ENCODE measurements around the gene AMBN.
"Not testable (repeated sequence)": the region's sequence is repeated elsewhere in the genome, so short reads cannot be mapped to it uniquely, and the experiment has no call there.

Gene AMBN

GRCh38 chr4:70640192-70640591 lies 48.1 kb downstream of the AMBN start:
- no peak overlapping the region for H3K9ac ChIP-seq (ENCODE audit: low read length)
- H3K36me3 ChIP-seq (ENCODE audit: control insufficient read depth, insufficient read depth, low read length), result no peaks in the 10 kb centered on the region
- no peaks in the 10 kb centered on the region for H3K27me3 ChIP-seq (ENCODE audit: control insufficient read depth, insufficient read depth, low read length)
- H3K4me1 ChIP-seq (ENCODE audit: control insufficient read depth, insufficient read depth, low read length), result peaks cover 4% of the 10 kb centered on the region
- H3K9me3 ChIP-seq (ENCODE audit: control insufficient read depth, low read length), result no peaks in the 10 kb centered on the region
- H3K4me3 ChIP-seq (ENCODE audit: low read length), result no peak overlapping the region

- H3K9me3 ChIP-seq (ENCODE audit: control insufficient read depth, low read length); H3K36me3 ChIP-seq (ENCODE audit: control insufficient read depth, insufficient read depth, low read length); H3K4me3 ChIP-seq (ENCODE audit: low read length); H3K27me3 ChIP-seq (ENCODE audit: control insufficient read depth, insufficient read depth, low read length); H3K4me1 ChIP-seq (ENCODE audit: control insufficient read depth, insufficient read depth, low read length); H3K9ac ChIP-seq (ENCODE audit: low read length): not testable (repeated sequence)
These were observed 58.7 kb downstream of the AMBN start for GRCh38 chr4:70650741-70651140.

- Histone ChIP-seq H3K4me1 (ENCODE audit: control insufficient read depth, insufficient read depth, low read length) (no peaks in the 10 kb centered on the region), H3K27me3 (ENCODE audit: control insufficient read depth, insufficient read depth, low read length) (no peaks in the 10 kb centered on the region), H3K9me3 (ENCODE audit: control insufficient read depth, low read length) (no peaks in the 10 kb centered on the region), H3K4me3 (ENCODE audit: low read length) (no peak overlapping the region), H3K9ac (ENCODE audit: low read length) (no peak overlapping the region), H3K36me3 (ENCODE audit: control insufficient read depth, insufficient read depth, low read length) (no peaks in the 10 kb centered on the region)
These were observed 59.9 kb downstream of the AMBN start for GRCh38 chr4:70651864-70652506.

- Histone ChIP-seq H3K4me1 (ENCODE audit: control insufficient read depth, insufficient read depth, low read length) (no peaks in the 10 kb centered on the region), H3K4me3 (ENCODE audit: low read length) (no peak overlapping the region), H3K27me3 (ENCODE audit: control insufficient read depth, insufficient read depth, low read length) (no peaks in the 10 kb centered on the region), H3K36me3 (ENCODE audit: control insufficient read depth, insufficient read depth, low read length) (no peaks in the 10 kb centered on the region), H3K9me3 (ENCODE audit: control insufficient read depth, low read length) (no peaks in the 10 kb centered on the region), H3K9ac (ENCODE audit: low read length) (no peak overlapping the region)
These were observed 62.6 kb downstream of the AMBN start for GRCh38 chr4:70654605-70655011.

All from mucosa of stomach (tissue), 1 donor.